Stimulated activated CD8-positive, alpha-beta memory T cell treated with anti-CD3 and anti-CD28 coated beads, Interleukin-15, amount 100 ng/mL, for 1 hour (primary cell): ENCODE measurements around the gene TRAF3.
"Not testable (repeated sequence)": the region's sequence is repeated elsewhere in the genome, so short reads cannot be mapped to it uniquely, and the experiment has no call there.

Experiments used
- DNase-seq: peaks from one replicate; pipeline ENCODE4 v3.0.0-alpha.2; 2020; ENCODE audit warnings: low read depth

TRAF3 gene

GRCh38 chr14:102924632-102925588 is 147.7 kb downstream of the TRAF3 start:
- no peak for DNase-seq

GRCh38 chr14:102925646-102926045 is 148.4 kb downstream of the TRAF3 start:
- no peak for DNase-seq

DNA sequence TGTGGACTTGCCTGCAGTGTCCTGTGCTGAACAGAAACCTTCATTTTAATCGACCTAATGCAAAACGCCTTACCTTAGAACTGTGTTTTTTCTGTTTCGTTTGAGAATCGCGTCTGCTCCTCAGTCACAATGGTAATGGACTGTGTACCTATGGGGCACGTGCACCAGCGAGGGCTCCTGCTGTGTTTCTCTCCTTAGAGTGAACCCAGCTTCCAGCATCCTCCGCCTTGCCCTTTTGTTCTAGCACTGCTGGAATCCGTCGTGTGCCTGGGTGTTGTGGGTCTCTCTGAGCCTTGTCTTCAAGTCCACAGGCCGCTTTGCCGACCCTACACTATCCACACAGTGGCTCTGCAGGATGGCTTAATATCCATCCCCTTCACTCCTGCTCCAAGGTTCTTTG is 148.9 kb downstream of the TRAF3 start:
- DNase-seq = no peak

DNA sequence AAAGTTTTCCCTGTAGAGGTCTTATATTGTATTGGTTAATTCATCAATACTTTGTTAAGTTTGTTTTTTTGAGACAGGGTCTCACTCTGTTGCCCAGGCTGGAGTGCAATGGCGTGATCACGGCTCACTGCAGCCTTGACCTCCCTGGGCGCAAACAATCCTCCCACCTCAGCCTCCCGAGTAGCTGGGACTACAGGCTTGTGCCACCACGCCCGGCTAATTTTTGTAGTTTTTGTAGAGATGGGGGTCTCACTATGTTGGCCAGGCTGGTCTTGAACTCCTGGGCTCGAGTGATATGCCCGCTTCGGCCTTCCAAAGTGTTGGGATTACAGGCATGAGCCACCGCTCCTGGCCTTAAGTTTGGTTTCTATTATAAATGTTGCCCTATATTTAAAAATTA is 149.6 kb downstream of the TRAF3 start:
- not testable (repeated sequence) for DNase-seq

DNA sequence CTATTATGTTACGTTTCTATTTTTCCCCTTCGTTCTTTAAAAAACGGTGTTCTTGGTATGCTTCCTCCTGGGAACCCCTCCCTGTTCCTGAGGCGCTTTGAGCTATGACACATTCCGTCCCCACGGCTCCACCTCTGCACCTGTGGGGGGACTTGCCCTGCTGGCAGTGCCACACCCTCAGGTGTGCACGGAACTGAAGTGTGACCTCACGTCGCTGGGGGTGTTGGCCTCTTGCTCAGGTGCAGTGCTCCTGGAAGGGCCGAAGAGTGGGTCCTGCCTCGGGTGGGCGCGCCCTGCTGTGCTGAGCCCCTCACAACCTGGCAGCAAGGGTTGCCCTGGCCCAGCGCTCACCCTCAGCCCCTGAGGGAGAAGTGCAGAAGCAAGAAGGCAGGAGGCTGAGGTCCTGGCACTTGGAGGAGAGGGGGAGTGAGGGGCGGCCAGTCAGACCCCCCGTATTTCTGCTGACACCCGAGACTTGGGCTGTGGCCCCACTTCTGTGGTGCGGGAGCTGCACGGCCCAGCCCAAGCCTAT is 150.2 kb downstream of the TRAF3 start:
- DNase-seq = no peak

- no peak for DNase-seq
Measured at GRCh38 chr14:102927878-102928411, 150.7 kb downstream of the TRAF3 start.

- DNase-seq = peak; percentile 69
Measured at GRCh38 chr14:102928412-102929240, 151.4 kb downstream of the TRAF3 start.

GRCh38 chr14:102929241-102930137 is 152.2 kb downstream of the TRAF3 start:
- no peak for DNase-seq

- no peak for DNase-seq
Measured at GRCh38 chr14:102930138-102930752, 153.0 kb downstream of the TRAF3 start.

- no peak for DNase-seq
Measured at GRCh38 chr14:102930753-102931579, 153.7 kb downstream of the TRAF3 start.

- no peak for DNase-seq
Measured at GRCh38 chr14:102931580-102932285, 154.5 kb downstream of the TRAF3 start.

DNA sequence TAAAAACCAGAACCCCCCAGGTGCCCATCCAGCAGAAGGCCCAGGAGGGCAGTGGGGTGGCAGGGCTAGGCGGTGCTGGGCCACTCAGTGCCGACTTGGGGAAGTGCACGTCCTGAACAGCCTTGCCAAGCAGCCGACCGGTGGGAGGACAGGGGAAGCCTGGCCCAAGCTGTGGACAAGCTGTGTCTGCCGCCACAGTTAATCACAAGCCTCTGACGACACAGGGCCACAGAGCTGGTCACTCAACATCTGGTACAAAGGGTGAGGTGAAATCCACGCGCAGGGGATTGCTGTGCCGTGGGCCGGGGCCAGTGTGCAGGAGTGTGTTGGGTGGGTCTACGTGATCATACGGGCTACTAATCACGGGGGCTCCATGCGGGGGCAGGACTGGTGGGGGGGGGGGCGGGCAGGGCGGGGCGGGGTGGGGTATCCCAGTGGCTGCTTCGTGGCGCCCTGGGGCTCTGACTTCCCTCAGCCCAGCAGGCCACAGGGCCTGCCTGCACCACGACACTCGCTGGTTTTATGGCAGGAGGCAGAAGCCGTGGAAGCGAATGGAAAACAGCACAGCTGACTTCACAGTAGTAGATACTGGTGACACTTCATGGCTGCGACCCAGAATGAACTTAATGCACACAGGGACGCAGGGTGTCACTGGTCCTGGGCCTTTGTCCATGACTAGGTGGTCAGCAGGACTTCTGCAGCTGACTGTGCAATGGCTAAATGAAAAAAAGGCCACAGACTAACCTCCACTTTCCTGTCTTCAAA is 155.4 kb downstream of the TRAF3 start:
- no peak for DNase-seq

DNA sequence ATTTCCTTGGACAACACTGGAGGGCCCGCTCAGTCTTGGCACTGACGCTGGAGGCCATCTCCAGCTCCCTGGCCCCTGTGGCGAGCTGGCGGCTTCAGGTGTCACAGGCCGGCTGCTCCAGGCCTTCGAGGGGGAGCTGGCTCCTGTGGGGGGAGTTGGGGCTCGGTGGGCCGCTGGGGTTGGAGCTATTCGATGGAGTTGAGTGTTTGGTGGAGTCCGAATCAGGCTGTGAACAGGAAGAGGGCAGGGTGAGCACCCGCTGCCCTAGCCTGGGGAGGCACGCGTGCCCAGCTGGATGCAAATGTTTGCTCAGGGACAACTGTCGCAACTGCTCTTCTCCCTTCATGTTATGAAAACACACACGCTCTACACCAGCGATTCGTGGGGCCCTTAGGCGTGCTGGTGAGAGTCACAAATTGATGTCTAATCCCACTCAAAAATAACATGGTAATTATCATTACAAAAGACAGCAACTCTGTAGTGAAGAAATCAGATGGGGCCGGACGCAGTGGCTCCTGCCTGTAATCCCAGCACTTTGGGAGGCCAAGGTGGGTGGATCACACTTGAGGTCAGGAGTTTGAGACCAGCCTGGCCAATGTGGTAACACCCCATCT is 156.5 kb downstream of the TRAF3 start:
- DNase-seq = no peak

- DNase-seq = no peak
Measured at GRCh38 chr14:102935756-102936155, 158.5 kb downstream of the TRAF3 start.

GRCh38 chr14:102937331-102938175 is 160.3 kb downstream of the TRAF3 start:
- no peak for DNase-seq

- no peak for DNase-seq
Measured at GRCh38 chr14:102938191-102938590, 160.9 kb downstream of the TRAF3 start.

DNA sequence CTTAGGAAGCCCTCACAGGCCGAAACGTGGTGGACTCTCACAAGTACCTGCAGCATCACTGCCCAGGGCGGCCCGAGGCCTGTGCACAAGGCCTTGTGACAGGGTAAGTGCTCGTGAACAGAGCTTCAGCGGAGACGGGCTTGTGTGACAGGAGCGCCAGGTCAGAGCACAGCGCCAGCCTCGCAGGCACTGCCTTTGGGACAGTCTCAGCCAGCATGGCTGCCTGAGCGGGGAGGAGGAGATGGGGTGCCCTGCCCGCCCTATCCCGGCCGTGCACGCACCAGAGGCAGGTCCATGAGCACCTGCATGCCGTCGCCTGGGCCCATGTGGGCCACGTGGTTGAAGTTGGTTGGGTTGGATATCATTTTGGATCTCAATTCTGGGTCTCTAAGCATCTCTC is 162.1 kb downstream of the TRAF3 start:
- no peak for DNase-seq
